Measurements from ENCODE around the gene MATCAP1.

Gene MATCAP1

GRCh38 chr16:67207249-67208091 lies 23.7 kb upstream of the MATCAP1 start:
- DNase-seq = no peak

- no peak for DNase-seq
These were observed 23.1 kb upstream of the MATCAP1 start for GRCh38 chr16:67206838-67207248.

DNA sequence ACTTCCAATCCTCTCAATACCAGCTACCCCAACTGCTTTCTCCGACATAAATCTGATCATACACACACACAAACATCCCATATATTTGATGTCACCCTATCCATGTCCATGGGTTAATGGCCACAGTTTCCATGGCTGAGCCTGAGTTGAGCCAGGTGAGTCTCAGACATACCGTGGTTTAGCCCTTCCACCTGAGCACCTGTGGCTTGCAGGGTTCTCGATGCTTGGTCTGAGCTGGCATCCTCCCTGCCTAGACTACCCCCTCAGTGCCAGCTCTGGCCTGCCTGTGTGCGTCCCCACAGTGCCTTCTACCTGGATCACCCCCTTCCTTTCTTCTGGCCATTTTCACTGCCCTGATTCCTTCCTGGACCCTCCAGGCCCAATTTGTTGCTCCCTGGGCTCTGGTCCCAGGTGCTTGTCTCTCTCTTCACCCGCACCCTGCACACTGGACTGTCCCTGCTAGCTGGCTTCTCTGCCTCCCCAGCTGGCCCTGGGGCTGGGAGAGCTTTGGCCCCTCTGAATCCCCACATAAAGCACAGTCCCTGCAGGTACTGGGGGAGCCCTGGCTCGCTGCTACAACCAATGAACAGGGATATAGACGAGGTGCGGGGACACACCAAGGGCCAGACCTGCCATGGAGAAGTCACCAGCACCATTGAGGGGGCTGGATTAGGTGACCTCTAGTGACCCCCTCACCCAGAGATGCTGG lies 22.5 kb upstream of the MATCAP1 start:
- no peak for DNase-seq

DNA sequence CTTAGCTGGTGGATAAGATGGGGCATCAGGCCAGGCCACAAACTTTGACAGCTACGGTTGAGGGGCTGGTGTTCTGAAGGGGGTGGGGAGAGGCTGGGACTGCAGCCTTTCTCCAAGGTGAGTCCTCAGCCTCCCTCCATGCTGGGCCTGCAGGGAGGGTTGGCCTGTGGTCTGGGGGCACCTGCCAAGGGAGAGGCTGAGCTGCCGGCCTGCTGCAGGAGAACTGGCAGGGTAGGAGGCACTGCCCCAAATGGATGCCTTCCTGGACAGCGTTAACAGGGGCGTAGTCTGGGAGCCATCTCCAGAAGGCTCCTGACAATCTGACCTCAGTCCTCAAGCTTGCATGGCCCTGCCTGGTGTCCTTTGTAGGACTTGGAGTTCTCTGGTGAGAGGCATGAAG lies 20.3 kb upstream of the MATCAP1 start:
- no peak for DNase-seq

- DNase-seq = no peak
These were observed 19.3 kb upstream of the MATCAP1 start for GRCh38 chr16:67202956-67203493.

- DNase-seq = no peak
These were observed 18.7 kb upstream of the MATCAP1 start for GRCh38 chr16:67202426-67202825.

DNA sequence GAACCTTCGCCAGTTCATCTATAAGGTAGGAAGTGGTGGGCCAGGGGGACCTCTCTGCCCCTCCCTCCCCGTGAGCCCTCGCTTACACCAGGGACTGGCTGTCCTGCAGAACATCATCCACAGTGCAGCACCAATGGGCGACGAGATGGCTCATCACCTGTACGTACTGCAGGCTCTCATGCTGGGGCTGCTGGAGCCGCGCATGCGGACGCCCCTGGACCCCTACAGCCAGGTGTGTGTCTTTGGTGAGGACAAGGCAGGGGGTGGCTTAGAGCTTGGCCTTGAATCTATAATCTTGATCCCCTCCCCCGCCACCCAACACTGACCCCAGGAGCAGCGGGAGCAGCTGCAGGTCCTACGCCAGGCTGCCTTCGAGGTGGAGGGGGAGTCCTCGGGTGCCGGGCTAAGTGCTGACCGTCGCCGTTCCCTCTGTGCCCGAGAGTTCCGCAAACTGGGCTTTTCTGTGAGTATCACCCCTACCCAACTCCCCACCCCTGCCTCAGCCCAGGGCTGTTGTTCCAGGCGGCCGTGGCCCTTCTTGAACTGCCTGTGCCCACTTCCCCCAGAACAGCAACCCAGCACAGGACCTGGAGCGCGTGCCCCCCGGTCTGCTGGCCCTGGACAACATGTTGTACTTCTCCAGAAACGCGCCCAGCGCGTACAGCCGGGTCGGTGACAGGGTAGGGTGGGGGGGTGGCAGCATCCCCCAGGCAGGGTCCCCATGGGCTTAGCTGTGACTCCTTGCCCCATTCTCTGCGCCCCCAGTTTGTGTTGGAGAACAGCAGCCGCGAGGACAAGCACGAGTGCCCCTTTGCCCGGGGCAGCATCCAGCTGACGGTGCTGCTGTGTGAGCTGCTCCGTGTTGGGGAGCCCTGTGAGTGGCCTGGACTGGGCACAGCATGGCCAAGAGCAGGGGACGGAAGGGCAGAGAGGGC lies 17.9 kb upstream of the MATCAP1 start:
- no peak for DNase-seq

DNA sequence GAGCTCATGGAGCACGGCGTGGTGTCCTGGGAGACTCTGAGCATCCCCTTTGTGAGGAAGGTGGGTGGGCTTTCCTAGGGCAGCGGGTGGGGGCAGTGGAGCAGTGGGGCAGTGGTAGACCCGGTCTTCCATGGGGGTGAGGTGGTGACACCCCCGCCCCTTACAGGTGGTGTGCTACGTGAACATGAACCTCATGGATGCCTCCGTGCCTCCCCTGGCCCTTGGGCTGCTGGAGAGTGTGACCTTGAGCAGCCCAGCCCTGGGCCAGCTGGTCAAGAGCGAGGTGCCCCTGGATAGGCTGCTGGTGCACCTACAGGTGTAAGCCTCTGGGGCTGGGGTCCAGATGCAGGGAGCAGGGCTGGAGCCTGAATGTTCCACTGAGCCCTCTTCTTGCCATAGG lies 16.7 kb upstream of the MATCAP1 start:
- DNase-seq = no peak

DNA sequence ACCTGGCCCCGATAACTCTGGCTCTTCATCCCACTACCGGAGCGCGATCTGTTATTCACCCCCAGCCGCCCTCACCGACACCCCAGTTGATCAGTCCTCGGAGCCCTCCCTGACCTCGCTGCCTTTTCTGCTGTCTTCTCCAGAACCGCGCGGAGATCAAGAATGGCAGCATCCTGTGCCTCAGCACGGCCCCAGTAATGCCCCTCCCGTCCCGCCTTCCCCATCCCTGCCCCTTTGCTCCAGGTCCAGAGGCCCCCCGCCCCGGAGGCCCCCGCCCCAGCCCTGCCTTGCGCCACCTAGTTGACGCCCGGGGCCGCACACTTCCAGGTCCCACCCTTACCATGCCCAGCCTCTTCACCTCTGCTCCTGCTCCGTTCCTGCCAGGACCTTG lies 16.0 kb upstream of the MATCAP1 start:
- no peak for DNase-seq

GRCh38 chr16:67199011-67199807 lies 15.4 kb upstream of the MATCAP1 start, which contains the start of gene ELMO3:
ELMO3 (plus strand) TSS chr16:67199131; CDS start chr16:67199327, 196 bp downstream.
- no peak for DNase-seq

- DNase-seq = peak; percentile 44
These were observed 14.5 kb upstream of the MATCAP1 start for GRCh38 chr16:67198238-67198734.

- DNase-seq = no peak
These were observed 13.9 kb upstream of the MATCAP1 start for GRCh38 chr16:67197704-67198103.

- no peak for DNase-seq
These were observed 13.1 kb upstream of the MATCAP1 start for GRCh38 chr16:67196881-67197280.

- DNase-seq = no peak
These were observed 11.9 kb upstream of the MATCAP1 start for GRCh38 chr16:67195676-67196075.

GRCh38 chr16:67194260-67194659 lies 10.5 kb upstream of the MATCAP1 start:
- no peak for DNase-seq

DNA sequence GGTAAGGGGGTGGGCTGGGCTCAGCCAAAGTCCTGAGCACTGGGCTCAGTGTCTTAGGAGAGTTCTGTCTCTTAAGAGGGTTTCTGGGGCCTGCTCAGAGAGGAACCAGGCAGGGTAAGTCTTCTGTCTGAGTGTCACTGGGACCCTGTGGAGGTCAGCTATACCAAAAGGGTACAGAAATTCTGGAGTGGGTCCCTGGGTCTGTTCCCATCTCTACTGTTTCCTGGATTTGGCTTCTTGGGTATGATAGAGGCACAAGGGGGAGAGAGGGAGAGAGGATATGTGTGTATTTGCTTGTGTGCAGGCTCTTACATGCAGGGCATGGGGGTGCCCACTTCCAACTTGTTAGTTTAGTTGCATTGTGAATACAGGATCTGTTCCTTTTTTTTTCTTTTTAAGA lies 9.8 kb upstream of the MATCAP1 start:
- no peak for DNase-seq

DNA sequence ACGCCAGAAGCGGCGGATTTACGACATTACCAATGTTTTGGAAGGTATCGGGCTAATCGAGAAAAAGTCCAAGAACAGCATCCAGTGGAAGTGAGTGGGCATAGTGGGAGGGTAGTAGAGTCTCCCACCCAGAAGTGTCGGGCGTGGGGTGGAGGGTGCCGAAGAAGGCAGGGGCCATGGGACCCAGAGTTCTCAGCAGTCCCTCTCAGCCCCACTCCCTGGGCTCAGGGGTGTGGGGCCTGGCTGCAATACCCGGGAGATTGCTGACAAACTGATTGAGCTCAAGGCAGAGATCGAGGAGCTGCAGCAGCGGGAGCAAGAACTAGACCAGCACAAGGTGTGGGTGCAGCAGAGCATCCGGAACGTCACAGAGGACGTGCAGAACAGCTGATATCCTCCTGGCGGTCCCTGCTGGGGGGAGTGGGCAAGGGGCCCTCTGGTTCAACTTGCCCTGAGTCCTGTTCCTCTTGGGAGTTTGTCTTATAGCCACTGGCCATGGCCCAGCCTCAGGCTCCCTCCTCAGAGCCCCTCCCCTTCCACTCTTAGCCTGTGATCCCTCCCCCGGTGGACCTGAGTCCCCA lies 9.1 kb upstream of the MATCAP1 start:
- DNase-seq = no peak

DNA sequence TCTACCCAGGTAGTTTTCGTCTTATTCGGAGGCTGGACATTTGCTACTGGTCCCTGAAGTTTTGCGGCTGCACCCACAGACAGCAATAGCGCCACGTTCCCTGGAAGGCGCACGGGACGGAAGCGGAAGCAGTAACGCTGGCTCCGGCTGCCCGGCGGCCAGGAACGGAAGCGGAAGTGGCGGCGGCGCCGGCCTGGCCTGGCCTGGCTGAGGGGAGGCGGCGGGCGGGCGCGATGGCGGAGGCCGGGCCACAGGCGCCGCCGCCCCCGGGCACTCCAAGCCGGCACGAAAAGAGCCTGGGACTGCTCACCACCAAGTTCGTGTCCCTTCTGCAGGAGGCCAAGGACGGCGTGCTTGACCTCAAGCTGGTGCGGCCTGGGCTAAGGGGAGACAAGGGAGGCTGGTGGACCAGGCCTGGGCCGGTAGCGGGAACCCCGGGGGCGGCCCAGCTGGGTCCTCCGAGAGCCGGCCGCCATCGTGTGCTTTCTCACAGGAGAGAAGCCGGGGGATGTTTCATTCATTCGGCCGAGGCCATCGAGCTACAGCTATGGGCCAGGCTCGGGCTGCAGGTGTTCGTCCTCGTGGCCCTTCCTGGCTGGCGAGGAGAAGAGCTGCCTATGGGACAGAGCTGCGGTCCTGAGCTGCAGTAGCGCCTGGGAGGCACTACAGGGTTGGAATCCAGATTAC lies 8.4 kb upstream of the MATCAP1 start, which contains the start of gene E2F4:
Gene E2F4 (plus strand): TSS at position 161 of the 687 bp plus-strand sequence. CDS start 73 bp downstream, at position 234.
- peak; percentile 93 for DNase-seq

GRCh38 chr16:67191411-67191994 lies 7.7 kb upstream of the MATCAP1 start:
- no peak for DNase-seq

Data from stimulated activated CD4-positive, alpha-beta T cell treated with anti-CD3 and anti-CD28 coated beads, Interleukin-15, amount 100 ng/mL, for 24 hours (primary cell).